B cell (primary cell): ENCODE measurements around the gene TREH.

Experiments
- CTCF ChIP-seq: fragments of 200-600 bp; IDR thresholded peaks from one replicate; pipeline ENCODE4 v1.8.0; 2022; ENCODE audit warnings: antibody characterized with exemption, mild to moderate bottlenecking
- EZH2 ChIP-seq: IDR thresholded peaks from 2 replicates; pipeline ENCODE4 v1.6.1; 2012; ENCODE audit warnings: borderline replicate concordance, low read depth, mild to moderate bottlenecking, moderate library complexity, low read length; ENCODE audit not compliant: insufficient read depth, poor library complexity, severe bottlenecking

DNA sequence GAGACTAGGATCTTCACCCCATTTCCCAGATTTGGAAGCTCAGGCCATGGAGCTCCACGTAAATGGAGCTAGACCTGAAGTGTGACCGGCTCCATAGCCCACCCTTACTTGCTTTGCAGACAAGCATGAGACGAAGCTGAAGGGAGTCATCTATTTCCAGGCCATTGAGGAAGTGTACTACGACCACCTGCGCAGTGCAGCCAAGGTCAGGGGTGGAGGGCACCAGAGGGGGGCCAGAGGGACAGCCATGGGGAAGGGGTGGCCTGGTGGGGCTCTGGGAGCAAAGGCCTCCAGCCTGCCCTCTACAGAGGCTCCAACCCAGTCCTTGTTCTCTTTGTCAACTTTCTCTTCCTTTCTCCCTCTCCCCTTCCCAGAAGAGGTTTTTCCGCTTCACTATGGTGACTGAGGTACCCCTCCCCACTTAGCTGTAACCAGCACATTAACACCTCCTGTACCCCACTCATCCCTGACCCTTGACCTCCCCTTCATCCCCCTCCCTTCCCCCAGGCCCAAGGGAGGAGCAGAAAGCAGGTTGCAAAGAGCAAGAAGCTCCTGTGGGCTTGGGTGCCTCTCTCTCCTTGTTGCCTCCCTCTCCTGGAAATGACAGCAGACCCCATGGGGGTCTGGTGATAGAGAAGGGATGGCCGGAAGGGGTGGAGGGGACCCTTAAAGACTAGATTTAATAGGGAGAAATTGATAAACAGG is 23.8 kb downstream of the TREH start:
- TF ChIP-seq CTCF (no peak), EZH2 (no peak)
